Esophagus muscularis mucosa (tissue), 3 donors: Measurements from ENCODE around the gene ATMIN.

ENCODE experiments used
- POLR2A ChIP-seq: fragments of 450-650 bp; IDR thresholded peaks from one replicate; pipeline ENCODE4 v1.6.1; 2017; ENCODE audit warnings: antibody characterized with exemption, moderate library complexity, mild to moderate bottlenecking, low read depth
- POLR2AphosphoS5 ChIP-seq, 2 donors: sonication (generic); formaldehyde crosslinking; IDR thresholded peaks; one replicate each; pipeline ENCODE4 v1.6.1; 2017; ENCODE audit warnings: antibody characterized with exemption in 2 of 2
- TF ChIP-seq, protein P1 (sequence below), 3 experiments: fragments of 200-600 bp in 2 of 3; fragments of 450-650 bp in 1 of 3; sonication (generic) in 2 of 3; IDR thresholded peaks; one replicate each; pipeline ENCODE4 v1.5.1; 2017 to 2019; ENCODE audit warnings: antibody characterized with exemption in 3 of 3, mild to moderate bottlenecking in 2 of 3, moderate library complexity in 1 of 3

DNA sequence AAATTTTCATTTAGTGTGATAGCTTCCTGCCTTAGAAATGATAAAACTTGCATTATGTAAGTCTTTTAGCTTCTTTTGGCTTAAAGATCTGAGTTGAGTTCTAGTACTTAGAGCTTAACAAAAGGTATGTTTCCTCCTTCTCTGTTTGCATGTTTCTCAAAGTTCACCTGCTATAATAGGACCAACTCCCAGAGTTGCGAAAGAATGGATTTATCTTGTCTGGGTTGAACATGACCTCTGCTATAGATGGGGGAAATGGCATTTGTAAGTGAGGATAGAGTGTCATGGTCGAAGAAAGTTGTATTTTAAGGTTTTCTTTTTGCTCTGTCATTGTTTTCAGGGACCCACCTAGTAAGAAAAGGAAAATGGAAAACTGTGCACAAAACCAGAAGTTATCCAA lies 7.2 kb downstream of the ATMIN start:
- no peak for TF ChIP-seq POLR2A
- TF ChIP-seq, protein P1, sequence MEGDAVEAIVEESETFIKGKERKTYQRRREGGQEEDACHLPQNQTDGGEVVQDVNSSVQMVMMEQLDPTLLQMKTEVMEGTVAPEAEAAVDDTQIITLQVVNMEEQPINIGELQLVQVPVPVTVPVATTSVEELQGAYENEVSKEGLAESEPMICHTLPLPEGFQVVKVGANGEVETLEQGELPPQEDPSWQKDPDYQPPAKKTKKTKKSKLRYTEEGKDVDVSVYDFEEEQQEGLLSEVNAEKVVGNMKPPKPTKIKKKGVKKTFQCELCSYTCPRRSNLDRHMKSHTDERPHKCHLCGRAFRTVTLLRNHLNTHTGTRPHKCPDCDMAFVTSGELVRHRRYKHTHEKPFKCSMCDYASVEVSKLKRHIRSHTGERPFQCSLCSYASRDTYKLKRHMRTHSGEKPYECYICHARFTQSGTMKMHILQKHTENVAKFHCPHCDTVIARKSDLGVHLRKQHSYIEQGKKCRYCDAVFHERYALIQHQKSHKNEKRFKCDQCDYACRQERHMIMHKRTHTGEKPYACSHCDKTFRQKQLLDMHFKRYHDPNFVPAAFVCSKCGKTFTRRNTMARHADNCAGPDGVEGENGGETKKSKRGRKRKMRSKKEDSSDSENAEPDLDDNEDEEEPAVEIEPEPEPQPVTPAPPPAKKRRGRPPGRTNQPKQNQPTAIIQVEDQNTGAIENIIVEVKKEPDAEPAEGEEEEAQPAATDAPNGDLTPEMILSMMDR (IDR thresholded peaks at IDR 0.05), result no peak
- no peak for TF ChIP-seq POLR2AphosphoS5 (IDR thresholded peaks at IDR 0.05)
